IMR-90 (cell line): ENCODE data around the gene GRK5.

Source experiments
- BHLHE40 ChIP-seq: fragments of 150-350 bp; IDR thresholded peaks from 2 replicates; pipeline ENCODE4 v1.6.1; 2016; ENCODE audit warnings: mild to moderate bottlenecking, low read depth, low read length
- CTCF ChIP-seq: conservative IDR thresholded peaks from 2 replicates; pipeline ENCODE4 v1.5.1; 2012; ENCODE audit warnings: mild to moderate bottlenecking, low read depth, low read length, improper control_type of control experiment
- MAFK ChIP-seq: IDR thresholded peaks from 2 replicates; pipeline ENCODE4 v1.6.1; 2012; ENCODE audit warnings: low read depth, low read length, improper control_type of control experiment
- MXI1 ChIP-seq: IDR thresholded peaks from 2 replicates; pipeline ENCODE4 v1.6.1; 2012; ENCODE audit warnings: low read depth, mild to moderate bottlenecking, low read length, moderate library complexity, borderline replicate concordance
- NFE2L2 ChIP-seq: fragments of 150-350 bp; IDR thresholded peaks from 2 replicates; pipeline ENCODE4 v1.6.1; 2016; ENCODE audit warnings: low read depth, mild to moderate bottlenecking, low read length
- POLR2A ChIP-seq: IDR thresholded peaks from 2 replicates; pipeline ENCODE4 v1.6.1; 2012; ENCODE audit warnings: mild to moderate bottlenecking, low read depth, low read length
- RAD21 ChIP-seq: IDR thresholded peaks from 2 replicates; pipeline ENCODE4 v1.6.1; 2012; ENCODE audit warnings: low read length, improper control_type of control experiment
- RCOR1 ChIP-seq: IDR thresholded peaks from 2 replicates; pipeline ENCODE4 v1.6.1; 2012; ENCODE audit warnings: mild to moderate bottlenecking, low read length, improper control_type of control experiment; ENCODE audit not compliant: insufficient replicate concordance

- TF ChIP-seq RAD21 (no peak), CTCF (no peak), RCOR1 (no peak), BHLHE40 (no peak), POLR2A (no peak), MXI1 (no peak), NFE2L2 (no peak), MAFK (no peak)
Measured at GRCh38 chr10:119283387-119283786, 76.0 kb downstream of the GRK5 start.
